22Rv1 (cell line): ENCODE results near the gene SELENBP1.
A peak's percentile ranks its signal among the peaks of the same experiment; 100 is the strongest.

ENCODE experiments used
- H3K27ac ChIP-seq: fragments of 450-650 bp; 2 replicates; pipeline ENCODE4 v1.5.1; 2017
- CTCF ChIP-seq: fragments of 450-650 bp; IDR thresholded peaks from 2 replicates; pipeline ENCODE4 v1.5.1; 2017; ENCODE audit warnings: mild to moderate bottlenecking
- ZFX ChIP-seq: fragments of 450-650 bp; IDR thresholded peaks from 2 replicates; pipeline ENCODE4 v1.6.1; 2017; ENCODE audit warnings: antibody characterized with exemption, borderline replicate concordance

SELENBP1 gene

GRCh38 chr1:151372058-151372934 lies at the start of gene SELENBP1:
Gene SELENBP1 (minus strand): TSS chr1:151372705. CDS start chr1:151372641, 64 bp downstream.
- H3K27ac ChIP-seq = peak within 1 kb of the TSS; percentile 91
- peak; percentile 7 for TF ChIP-seq CTCF
- no peak for TF ChIP-seq ZFX

DNA sequence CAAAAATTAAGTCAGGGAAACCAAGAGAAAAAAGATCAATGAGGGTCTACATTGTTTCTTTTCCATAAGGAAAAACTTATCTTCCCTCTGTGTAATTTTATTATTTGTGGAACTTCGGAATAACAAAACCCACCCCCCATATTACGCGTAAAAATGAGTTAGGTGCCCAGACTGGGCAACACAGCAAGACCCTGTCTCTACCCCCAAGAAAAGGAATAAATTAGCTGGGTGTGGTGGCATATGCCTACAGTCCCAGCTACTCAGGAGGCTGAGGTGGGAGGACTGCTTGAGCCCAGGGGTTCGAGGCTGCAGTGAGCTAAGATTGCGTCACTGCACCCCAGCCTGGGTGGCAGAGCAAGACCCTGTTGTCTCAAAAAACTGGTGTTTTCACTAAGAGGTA lies 47.3 kb upstream of the SELENBP1 start:
- no peak for TF ChIP-seq ZFX
- TF ChIP-seq CTCF = no peak
- no peak overlapping the region for H3K27ac ChIP-seq

DNA sequence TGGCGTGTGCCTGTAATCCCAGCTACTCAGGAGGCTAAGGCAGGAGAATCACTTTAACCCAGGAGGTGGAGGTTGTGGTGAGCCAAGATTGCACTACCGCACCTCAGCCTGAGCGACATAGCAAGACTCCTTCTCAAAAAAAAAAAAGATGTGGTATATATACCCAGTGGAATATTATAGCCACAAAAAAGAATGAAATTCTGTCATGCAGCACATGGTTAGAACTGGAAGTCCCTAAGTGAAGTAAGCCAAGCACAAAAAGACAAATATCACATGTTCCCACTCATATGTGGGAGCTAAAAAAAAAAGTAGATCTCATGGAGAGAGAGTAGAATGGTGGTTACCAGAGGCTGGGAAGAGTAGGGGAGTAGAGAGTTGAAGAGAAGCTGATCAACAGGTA lies 45.6 kb upstream of the SELENBP1 start:
- TF ChIP-seq CTCF = no peak
- no peak for TF ChIP-seq ZFX
- H3K27ac ChIP-seq = no peak overlapping the region

- TF ChIP-seq ZFX = no peak
- TF ChIP-seq CTCF = no peak
- no peak overlapping the region for H3K27ac ChIP-seq
Observed at GRCh38 chr1:151416231-151416630, 43.7 kb upstream of the SELENBP1 start.

- no peak overlapping the region for H3K27ac ChIP-seq
- TF ChIP-seq ZFX = no peak
- TF ChIP-seq CTCF = no peak
Observed at GRCh38 chr1:151411884-151412283, 39.4 kb upstream of the SELENBP1 start.

GRCh38 chr1:151408891-151409290 lies 36.4 kb upstream of the SELENBP1 start:
- TF ChIP-seq ZFX (no peak), CTCF (no peak)
- H3K27ac ChIP-seq = no peak overlapping the region

DNA sequence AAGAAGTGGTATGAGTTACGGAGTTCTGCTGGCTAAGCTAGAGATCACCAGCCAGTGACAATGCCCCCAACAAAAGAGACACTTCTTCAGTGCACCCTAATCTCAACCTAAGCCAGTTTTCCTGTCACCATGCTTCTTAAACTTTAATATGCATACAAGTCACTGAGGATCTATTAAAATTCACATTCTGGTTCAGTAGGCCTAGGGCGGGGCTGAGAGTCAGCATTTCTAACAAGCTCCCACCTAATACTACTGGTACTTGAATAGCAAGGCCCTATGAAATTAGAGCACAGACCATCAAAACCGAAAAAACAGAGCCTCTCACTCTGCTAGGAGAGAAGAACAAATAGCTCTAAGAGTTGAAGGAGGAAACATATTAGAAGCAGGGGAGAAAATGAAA lies 34.8 kb upstream of the SELENBP1 start:
- no peak for TF ChIP-seq ZFX
- TF ChIP-seq CTCF = no peak
- no peak overlapping the region for H3K27ac ChIP-seq
